Neural crest cell (in vitro differentiated cells): ENCODE results near the gene GNAO1. TPM values are rescaled to one million over a fixed set of nuclear protein-coding genes. Genes with fewer than 3 reads are reported as not detected.

Experiments used
- DNase-seq: peaks from one replicate; pipeline ENCODE4 v3.0.0; 2021; ENCODE audit warnings: low read depth, mixed read lengths, low spot score
- H3K27ac Mint-ChIP-seq: one replicate; pipeline ENCODE4 v1.8.0; 2021; ENCODE audit warnings: mild to moderate bottlenecking, mixed read lengths; ENCODE audit not compliant: unreplicated experiment
- H3K27me3 Mint-ChIP-seq: 2 replicates; pipeline ENCODE4 v1.8.0; 2021; ENCODE audit warnings: low read depth, mild to moderate bottlenecking, mixed read lengths
- H3K36me3 Mint-ChIP-seq: 2 replicates; pipeline ENCODE4 v1.8.0; 2021; ENCODE audit warnings: low read depth, mild to moderate bottlenecking, mixed read lengths
- H3K4me1 Mint-ChIP-seq: 2 replicates; pipeline ENCODE4 v1.8.0; 2021; ENCODE audit warnings: mixed read lengths
- H3K4me3 Mint-ChIP-seq: one replicate; pipeline ENCODE4 v1.8.0; 2021; ENCODE audit warnings: mild to moderate bottlenecking, mixed read lengths
- H3K9me3 Mint-ChIP-seq: 2 replicates; pipeline ENCODE4 v1.8.0; 2021; ENCODE audit warnings: mixed read lengths
- CTCF ChIP-seq: fragments of 200-600 bp; sonication (generic); conservative IDR thresholded peaks from 2 replicates; pipeline ENCODE4 v1.5.0; 2021; ENCODE audit warnings: antibody characterized with exemption, mild to moderate bottlenecking
- total RNA-seq: library from RNA; stranded (reverse); gene quantifications from 2 replicates; pipeline ENCODE4 v1.2.1, GENCODE V29; 2021

GNAO1 gene
- total RNA-seq, 1 donor from 2014 or later = 22.2 TPM

- no peak overlapping the region for H3K4me3 Mint-ChIP-seq
- peaks cover 3% of the 10 kb centered on the region for H3K36me3 Mint-ChIP-seq
- H3K27me3 Mint-ChIP-seq = peaks cover 3% of the 10 kb centered on the region
- DNase-seq = no peak
- no peak for TF ChIP-seq CTCF
- H3K4me1 Mint-ChIP-seq = peaks cover 54% of the 10 kb centered on the region
- no peaks in the 10 kb centered on the region for H3K9me3 Mint-ChIP-seq
- H3K27ac Mint-ChIP-seq = no peak overlapping the region
Measured at GRCh38 chr16:56305956-56306565, 114.8 kb downstream of the GNAO1 start.

GRCh38 chr16:56306690-56307533 lies 115.6 kb downstream of the GNAO1 start:
- TF ChIP-seq CTCF = no peak
- no peaks in the 10 kb centered on the region for H3K9me3 Mint-ChIP-seq
- H3K27ac Mint-ChIP-seq = no peak overlapping the region
- no peak overlapping the region for H3K4me3 Mint-ChIP-seq
- H3K36me3 Mint-ChIP-seq = peaks cover 3% of the 10 kb centered on the region
- DNase-seq = no peak
- peaks cover 45% of the 10 kb centered on the region for H3K4me1 Mint-ChIP-seq
- H3K27me3 Mint-ChIP-seq = peaks cover 3% of the 10 kb centered on the region

GRCh38 chr16:56307534-56307873 lies 116.2 kb downstream of the GNAO1 start:
- Mint-ChIP-seq H3K36me3 (peaks cover 3% of the 10 kb centered on the region), H3K27ac (no peak overlapping the region), H3K4me1 (peaks cover 42% of the 10 kb centered on the region), H3K27me3 (peaks cover 3% of the 10 kb centered on the region), H3K4me3 (no peak overlapping the region), H3K9me3 (no peaks in the 10 kb centered on the region)
- TF ChIP-seq CTCF = no peak
- DNase-seq = no peak

GRCh38 chr16:56309008-56309407 lies 117.7 kb downstream of the GNAO1 start:
- no peak overlapping the region for H3K27ac Mint-ChIP-seq
- peaks cover 3% of the 10 kb centered on the region for H3K36me3 Mint-ChIP-seq
- H3K9me3 Mint-ChIP-seq = no peaks in the 10 kb centered on the region
- peaks cover 3% of the 10 kb centered on the region for H3K27me3 Mint-ChIP-seq
- H3K4me3 Mint-ChIP-seq = no peak overlapping the region
- H3K4me1 Mint-ChIP-seq = peaks cover 36% of the 10 kb centered on the region
- DNase-seq = no peak
- TF ChIP-seq CTCF = no peak

GRCh38 chr16:56310690-56311089 lies 119.4 kb downstream of the GNAO1 start:
- Mint-ChIP-seq H3K27ac (no peak overlapping the region), H3K36me3 (no peaks in the 10 kb centered on the region), H3K4me3 (no peak overlapping the region), H3K9me3 (no peaks in the 10 kb centered on the region), H3K27me3 (peaks cover 3% of the 10 kb centered on the region), H3K4me1 (peaks cover 22% of the 10 kb centered on the region)
- TF ChIP-seq CTCF = no peak
- no peak for DNase-seq
